ENCODE data around the gene LSM14B.

Gene LSM14B

GRCh38 chr20:62181808-62182207 lies 59.5 kb downstream of the LSM14B start:
- peak overlapping the region; percentile 83 to 97 for H3K9ac ChIP-seq (ENCODE audit: low read depth in 1 of 2, low read length in 2 of 2)
- H3K4me3 ChIP-seq (ENCODE audit: low read length in 2 of 2): peak overlapping the region; percentile 93 to 98
- peak overlapping the region in 1 of 2 donors; percentile 95 for H3K27ac ChIP-seq (ENCODE audit: low read depth in 2 of 2, low read length in 2 of 2)
- peaks cover 4 to 5% of the 10 kb centered on the region in 2 donors for H3K36me3 ChIP-seq (ENCODE audit: control insufficient read depth in 2 of 2, insufficient read depth in 2 of 2, low read length in 2 of 2)
- H3K27me3 ChIP-seq (ENCODE audit: control insufficient read depth in 2 of 2, insufficient read depth in 2 of 2, low read length in 2 of 2): no peaks in the 10 kb centered on the region
- no peaks in the 10 kb centered on the region for H3K9me3 ChIP-seq (ENCODE audit: control insufficient read depth in 2 of 2, low read length in 2 of 2)
- H3K4me1 ChIP-seq (ENCODE audit: control insufficient read depth in 2 of 2, insufficient read depth in 2 of 2, low read length in 2 of 2): peaks cover 11 to 14% of the 10 kb centered on the region in 2 donors

- Histone ChIP-seq H3K9ac (ENCODE audit: low read depth in 1 of 2, low read length in 2 of 2) (peak within 1 kb of the TSS; percentile 83 to 97), H3K27me3 (ENCODE audit: control insufficient read depth in 2 of 2, insufficient read depth in 2 of 2, low read length in 2 of 2) (no peaks in the 10 kb centered on the region), H3K36me3 (ENCODE audit: control insufficient read depth in 2 of 2, insufficient read depth in 2 of 2, low read length in 2 of 2) (peaks cover 4 to 5% of the 10 kb centered on the region in 2 donors), H3K4me3 (ENCODE audit: low read length in 2 of 2) (peak within 1 kb of the TSS; percentile 93 to 98), H3K9me3 (ENCODE audit: control insufficient read depth in 2 of 2, low read length in 2 of 2) (no peaks in the 10 kb centered on the region), H3K27ac (ENCODE audit: low read depth in 2 of 2, low read length in 2 of 2) (peak within 1 kb of the TSS; percentile 90 to 95), H3K4me1 (ENCODE audit: control insufficient read depth in 2 of 2, insufficient read depth in 2 of 2, low read length in 2 of 2) (peaks cover 11 to 14% of the 10 kb centered on the region in 2 donors)
These were observed 60.5 kb downstream of the LSM14B start, which contains the start of gene MTG2 for GRCh38 chr20:62182469-62183425. TSS of gene MTG2 (plus strand) at chr20:62183028. CDS start at chr20:62193421, 10,393 bp downstream.

GRCh38 chr20:62183426-62184142 lies 61.3 kb downstream of the LSM14B start:
- H3K9me3 ChIP-seq (ENCODE audit: control insufficient read depth in 2 of 2, low read length in 2 of 2): no peaks in the 10 kb centered on the region
- peaks cover 11 to 14% of the 10 kb centered on the region in 2 donors for H3K4me1 ChIP-seq (ENCODE audit: control insufficient read depth in 2 of 2, insufficient read depth in 2 of 2, low read length in 2 of 2)
- peak overlapping the region; percentile 90 to 95 for H3K27ac ChIP-seq (ENCODE audit: low read depth in 2 of 2, low read length in 2 of 2)
- H3K36me3 ChIP-seq (ENCODE audit: control insufficient read depth in 2 of 2, insufficient read depth in 2 of 2, low read length in 2 of 2): peaks cover 4 to 5% of the 10 kb centered on the region in 2 donors
- no peaks in the 10 kb centered on the region for H3K27me3 ChIP-seq (ENCODE audit: control insufficient read depth in 2 of 2, insufficient read depth in 2 of 2, low read length in 2 of 2)
- peak overlapping the region; percentile 82 to 97 for H3K9ac ChIP-seq (ENCODE audit: low read depth in 1 of 2, low read length in 2 of 2)
- peak overlapping the region; percentile 93 to 98 for H3K4me3 ChIP-seq (ENCODE audit: low read length in 2 of 2)
